Astrocyte (in vitro differentiated cells and primary cell): Measurements from ENCODE around the gene BMP8A.

Experiments used
- EZH2 ChIP-seq: IDR thresholded peaks from 2 replicates; pipeline ENCODE4 v1.6.1; 2012; ENCODE audit warnings: mild to moderate bottlenecking, low read length, inconsistent platforms; ENCODE audit not compliant: insufficient read depth
- TF ChIP-seq, protein P1 (sequence below): IDR thresholded peaks from 2 replicates; pipeline ENCODE4 v1.5.1; 2011; ENCODE audit warnings: low read depth, mild to moderate bottlenecking, inconsistent platforms, low read length, moderate library complexity; ENCODE audit not compliant: insufficient read depth

- TF ChIP-seq, protein P1, sequence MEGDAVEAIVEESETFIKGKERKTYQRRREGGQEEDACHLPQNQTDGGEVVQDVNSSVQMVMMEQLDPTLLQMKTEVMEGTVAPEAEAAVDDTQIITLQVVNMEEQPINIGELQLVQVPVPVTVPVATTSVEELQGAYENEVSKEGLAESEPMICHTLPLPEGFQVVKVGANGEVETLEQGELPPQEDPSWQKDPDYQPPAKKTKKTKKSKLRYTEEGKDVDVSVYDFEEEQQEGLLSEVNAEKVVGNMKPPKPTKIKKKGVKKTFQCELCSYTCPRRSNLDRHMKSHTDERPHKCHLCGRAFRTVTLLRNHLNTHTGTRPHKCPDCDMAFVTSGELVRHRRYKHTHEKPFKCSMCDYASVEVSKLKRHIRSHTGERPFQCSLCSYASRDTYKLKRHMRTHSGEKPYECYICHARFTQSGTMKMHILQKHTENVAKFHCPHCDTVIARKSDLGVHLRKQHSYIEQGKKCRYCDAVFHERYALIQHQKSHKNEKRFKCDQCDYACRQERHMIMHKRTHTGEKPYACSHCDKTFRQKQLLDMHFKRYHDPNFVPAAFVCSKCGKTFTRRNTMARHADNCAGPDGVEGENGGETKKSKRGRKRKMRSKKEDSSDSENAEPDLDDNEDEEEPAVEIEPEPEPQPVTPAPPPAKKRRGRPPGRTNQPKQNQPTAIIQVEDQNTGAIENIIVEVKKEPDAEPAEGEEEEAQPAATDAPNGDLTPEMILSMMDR, result no peak
- no peak for TF ChIP-seq EZH2
Measured at GRCh38 chr1:39483276-39483675, 8.2 kb upstream of the BMP8A start.
